Keratinocyte (primary cell): ENCODE results near the gene MARCHF9. TPM values are rescaled to one million over a fixed set of nuclear protein-coding genes. Genes with fewer than 3 reads are reported as not detected.
A peak's percentile ranks its signal among the peaks of the same experiment; 100 is the strongest.

Experiments
- DNase-seq: peaks from one replicate; pipeline ENCODE4 v3.0.0-alpha.2; 2011; ENCODE audit warnings: low read depth, missing footprints, low spot score
- FAIRE-seq: peaks from 2 replicates; lab custom pipeline; 2011; peaks lifted over from hg19 to GRCh38; lab: Jason Lieb, UNC
- H2AFZ ChIP-seq: 2 replicates; pipeline ENCODE4 v1.6.0; 2012; ENCODE audit warnings: low read length, control low read depth, inconsistent platforms; ENCODE audit not compliant: control insufficient read depth
- H3K27ac ChIP-seq: 2 replicates; pipeline ENCODE4 v1.5.1; 2011; ENCODE audit warnings: low read length; ENCODE audit not compliant: control insufficient read depth, insufficient read depth
- H3K27me3 ChIP-seq: 3 replicates; pipeline ENCODE4 v1.6.0; 2011; ENCODE audit warnings: low read length; ENCODE audit not compliant: control insufficient read depth, insufficient read depth; ENCODE audit errors: extremely low read depth
- H3K36me3 ChIP-seq, 2 experiments: 2 replicates in 1 of 2; 3 replicates in 1 of 2; pipeline ENCODE4 v1.5.1; 2011; ENCODE audit warnings: low read length in 2 of 2, mild to moderate bottlenecking in 1 of 2; ENCODE audit not compliant: control insufficient read depth in 2 of 2, insufficient read depth in 2 of 2; ENCODE audit errors: extremely low read depth in 1 of 2
- H3K4me1 ChIP-seq: 3 replicates; pipeline ENCODE4 v1.5.1; 2011; ENCODE audit warnings: low read length; ENCODE audit not compliant: control insufficient read depth, insufficient read depth; ENCODE audit errors: extremely low read depth
- H3K4me2 ChIP-seq: 3 replicates; pipeline ENCODE4 v1.6.0; 2011; ENCODE audit warnings: low read depth, low read length; ENCODE audit not compliant: control insufficient read depth, insufficient read depth; ENCODE audit errors: extremely low read depth
- H3K4me3 ChIP-seq, 3 experiments: fragments of 200-600 bp in 1 of 3; sonication (generic) in 1 of 3; 2 replicates in 2 of 3; 3 replicates in 1 of 3; pipeline ENCODE4 v1.5.1; 2011 to 2016; ENCODE audit warnings: low read length in 3 of 3, mild to moderate bottlenecking in 3 of 3, control low read depth in 2 of 3, inconsistent platforms in 1 of 3, low read depth in 1 of 3, mixed read lengths in 1 of 3, mixed run types in 1 of 3, moderate library complexity in 1 of 3; ENCODE audit not compliant: control insufficient read depth in 2 of 3, insufficient read depth in 2 of 3; ENCODE audit errors: extremely low read depth in 1 of 3
- H3K79me2 ChIP-seq: 2 replicates; pipeline ENCODE4 v1.6.0; 2012; ENCODE audit warnings: low read length; ENCODE audit not compliant: control insufficient read depth, insufficient read depth
- H3K9ac ChIP-seq: 3 replicates; pipeline ENCODE4 v1.6.0; 2011; ENCODE audit warnings: low read length; ENCODE audit not compliant: control insufficient read depth, insufficient read depth; ENCODE audit errors: extremely low read depth
- H3K9me1 ChIP-seq: 3 replicates; pipeline ENCODE4 v1.6.0; 2011; ENCODE audit warnings: low read length; ENCODE audit not compliant: control insufficient read depth, insufficient read depth; ENCODE audit errors: extremely low read depth
- H3K9me3 ChIP-seq: 2 replicates; pipeline ENCODE4 v1.5.1; 2012; ENCODE audit warnings: low read depth, low read length; ENCODE audit not compliant: control insufficient read depth
- H4K20me1 ChIP-seq: 3 replicates; pipeline ENCODE4 v1.6.0; 2011; ENCODE audit warnings: low read length; ENCODE audit not compliant: control insufficient read depth, insufficient read depth; ENCODE audit errors: extremely low read depth
- EZH2 ChIP-seq: IDR thresholded peaks from one replicate; pipeline ENCODE4 v1.6.1; 2012; ENCODE audit warnings: inconsistent platforms, mild to moderate bottlenecking, low read length, moderate library complexity
- dilution Hi-C: fragments of 300-500 bp; cut with MboI; formaldehyde crosslinking; loops from one replicate; pipeline ENCODE4 v1.7.0; 2020; ENCODE audit warnings: low sequenced_read_pairs; ENCODE audit not compliant: extremely low pct_ligation_motif_present
- polyA plus RNA-seq, 5 experiments: library from polyadenylated mRNA; depleted of rRNA in 3 of 5; stranded (reverse) in 3 of 5; stranded (forward) in 1 of 5; unstranded in 1 of 5; fragments of >200 nt; gene quantifications; 1 replicate in 1 of 5; 2 replicates in 3 of 5; 3 replicates in 1 of 5; pipeline versions ENCODE4 v1.2.1 to v1.2.3, GENCODE V29; 2011 to 2012; ENCODE audit warnings: missing spikeins in 2 of 5, low read depth in 1 of 5, low replicate concordance in 1 of 5
- TF ChIP-seq, protein P1 (sequence below), 3 experiments: IDR thresholded peaks in 1 of 3; conservative IDR thresholded peaks in 1 of 3; optimal IDR thresholded peaks in 1 of 3; 2 replicates in 2 of 3; 3 replicates in 1 of 3; pipeline versions ENCODE3 to v1.5.1; 2011; ENCODE audit warnings: low read length in 3 of 3, mild to moderate bottlenecking in 3 of 3, moderate library complexity in 2 of 3, control low read depth in 1 of 3, inconsistent platforms in 1 of 3; ENCODE audit not compliant: insufficient read depth in 2 of 3; ENCODE audit errors: extremely low read depth in 1 of 3

MARCHF9 gene
- polyA plus RNA-seq, 1 donor (not counting 4 experiments of a cell fraction or from before 2014, with no cell fraction given), result 10.9 TPM

DNA sequence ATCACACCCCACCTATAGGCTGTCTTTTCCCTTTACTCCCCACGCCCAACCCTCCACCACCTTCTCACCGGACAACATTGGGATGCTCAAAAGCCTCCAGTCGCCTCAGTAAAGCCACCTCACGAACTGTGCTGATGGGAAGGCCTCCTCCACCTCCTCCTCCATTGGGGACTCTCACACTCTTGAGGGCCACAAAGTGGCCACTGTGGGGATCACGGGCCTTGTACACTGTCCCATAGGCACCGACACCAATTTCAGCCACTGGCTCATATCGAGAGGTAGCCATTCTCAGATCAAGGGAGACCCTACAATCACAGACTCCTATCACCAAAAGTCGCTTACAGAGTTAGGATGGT is 3.5 kb upstream of the MARCHF9 start:
- H3K79me2 ChIP-seq, result peaks cover 19% of the 10 kb centered on the region
- peak overlapping the region; percentile 99 for H3K4me2 ChIP-seq
- no peaks in the 10 kb centered on the region for H3K9me1 ChIP-seq
- dilution Hi-C loops, result no loop called here
- no peak overlapping the region for H2AFZ ChIP-seq
- H3K9me3 ChIP-seq, result no peaks in the 10 kb centered on the region
- peaks cover 11 to 26% of the 10 kb centered on the region in 2 experiments for H3K36me3 ChIP-seq
- DNase-seq (no peak), FAIRE-seq (no peak)
- peak overlapping the region; percentile 61 to 90 (median 89) for H3K4me3 ChIP-seq
- H4K20me1 ChIP-seq, result no peaks in the 10 kb centered on the region
- H3K9ac ChIP-seq, result peak overlapping the region; percentile 94
- H3K27me3 ChIP-seq, result no peaks in the 10 kb centered on the region
- peak overlapping the region; percentile 90 for H3K27ac ChIP-seq
- H3K4me1 ChIP-seq, result peaks cover 35% of the 10 kb centered on the region
- TF ChIP-seq EZH2, result no peak
- TF ChIP-seq, protein P1, sequence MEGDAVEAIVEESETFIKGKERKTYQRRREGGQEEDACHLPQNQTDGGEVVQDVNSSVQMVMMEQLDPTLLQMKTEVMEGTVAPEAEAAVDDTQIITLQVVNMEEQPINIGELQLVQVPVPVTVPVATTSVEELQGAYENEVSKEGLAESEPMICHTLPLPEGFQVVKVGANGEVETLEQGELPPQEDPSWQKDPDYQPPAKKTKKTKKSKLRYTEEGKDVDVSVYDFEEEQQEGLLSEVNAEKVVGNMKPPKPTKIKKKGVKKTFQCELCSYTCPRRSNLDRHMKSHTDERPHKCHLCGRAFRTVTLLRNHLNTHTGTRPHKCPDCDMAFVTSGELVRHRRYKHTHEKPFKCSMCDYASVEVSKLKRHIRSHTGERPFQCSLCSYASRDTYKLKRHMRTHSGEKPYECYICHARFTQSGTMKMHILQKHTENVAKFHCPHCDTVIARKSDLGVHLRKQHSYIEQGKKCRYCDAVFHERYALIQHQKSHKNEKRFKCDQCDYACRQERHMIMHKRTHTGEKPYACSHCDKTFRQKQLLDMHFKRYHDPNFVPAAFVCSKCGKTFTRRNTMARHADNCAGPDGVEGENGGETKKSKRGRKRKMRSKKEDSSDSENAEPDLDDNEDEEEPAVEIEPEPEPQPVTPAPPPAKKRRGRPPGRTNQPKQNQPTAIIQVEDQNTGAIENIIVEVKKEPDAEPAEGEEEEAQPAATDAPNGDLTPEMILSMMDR (optimal IDR thresholded peaks at IDR 0.05 in 1 of 3, IDR thresholded peaks at IDR 0.05 in 1 of 3, conservative IDR thresholded peaks at IDR 0.05 in 1 of 3; ENCODE audit: extremely low read depth in 1 of 3, insufficient read depth in 2 of 3, low read length in 3 of 3), result no peak

DNA sequence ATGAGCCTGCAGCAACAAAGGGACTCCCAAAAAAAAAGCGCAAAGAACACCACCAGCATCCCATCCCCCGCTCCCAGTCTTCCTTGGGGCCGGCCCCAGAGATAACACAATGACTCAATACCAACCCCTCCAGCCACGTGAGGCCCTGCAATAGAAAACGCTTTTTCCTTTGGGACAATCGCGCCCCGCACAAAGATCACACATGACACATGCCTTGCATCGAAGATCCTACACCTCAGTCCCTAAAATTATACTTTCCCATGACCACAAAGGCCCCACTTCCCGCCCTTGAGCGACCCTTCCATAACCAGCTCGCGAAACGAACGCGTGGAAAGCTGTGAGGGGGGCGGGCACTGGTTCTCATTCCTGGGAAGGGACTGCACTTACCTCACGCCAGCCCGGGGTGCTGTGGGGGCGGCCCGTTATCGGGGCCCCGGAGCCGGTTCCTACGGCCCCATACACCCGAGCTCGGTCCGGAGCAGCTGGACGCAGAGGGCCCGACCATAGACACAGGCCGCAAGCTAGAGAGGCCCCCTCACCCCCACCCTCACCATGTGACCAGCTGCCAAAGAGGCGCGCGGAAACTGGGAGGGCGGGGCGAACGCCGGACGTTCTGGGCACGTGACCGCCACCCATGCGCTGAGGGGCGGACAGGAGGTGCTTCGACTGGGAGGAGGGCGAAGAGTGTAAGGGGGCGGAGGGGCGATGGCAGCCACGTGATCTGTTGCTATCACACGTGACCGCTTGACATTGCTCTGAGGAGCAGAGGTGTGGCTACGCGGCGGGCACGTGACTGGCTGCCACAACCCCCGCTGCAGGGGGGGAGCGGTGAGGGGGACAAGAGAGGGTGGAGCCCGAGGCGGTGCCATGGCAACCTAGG is 2.9 kb upstream of the MARCHF9 start, which contains the start of gene CDK4:
Gene CDK4, minus strand, starts transcription at position 523 of the 880 bp plus-strand sequence. CDS start 593 bp downstream, outside the sequence.
- Histone ChIP-seq H3K4me2 (peak within 1 kb of the TSS; percentile 99), H3K4me1 (peaks cover 39% of the 10 kb centered on the region), H3K36me3 (peaks cover 10 to 26% of the 10 kb centered on the region in 2 experiments), H3K27ac (peak within 1 kb of the TSS; percentile 90), H4K20me1 (no peaks in the 10 kb centered on the region), H3K79me2 (peaks cover 19% of the 10 kb centered on the region), H3K9me3 (no peaks in the 10 kb centered on the region), H3K9me1 (no peaks in the 10 kb centered on the region), H3K4me3 (peak within 1 kb of the TSS; percentile 61 to 90 (median 89)), H3K9ac (peak within 1 kb of the TSS; percentile 94), H2AFZ (peak within 1 kb of the TSS; percentile 82), H3K27me3 (no peaks in the 10 kb centered on the region)
- FAIRE-seq, result peak; percentile 74
- peak; percentile 97 for DNase-seq
- dilution Hi-C loops, result no loop called here
- TF ChIP-seq, protein P1 (optimal IDR thresholded peaks at IDR 0.05 in 1 of 3, IDR thresholded peaks at IDR 0.05 in 1 of 3, conservative IDR thresholded peaks at IDR 0.05 in 1 of 3; ENCODE audit: extremely low read depth in 1 of 3, insufficient read depth in 2 of 3, low read length in 3 of 3), result no peak
- TF ChIP-seq EZH2, result no peak
